DLD1 (cell line): ENCODE data around the gene CEACAM4.
"Not testable (repeated sequence)": the region's sequence is repeated elsewhere in the genome, so short reads cannot be mapped to it uniquely, and the experiment has no call there.

Experiments
- in situ Hi-C: cut with HindIII; loops from 2 replicates; pipeline ENCODE4 v1.10.0; 2017; ENCODE audit warnings: low sequenced_read_pairs

CEACAM4 gene

DNA sequence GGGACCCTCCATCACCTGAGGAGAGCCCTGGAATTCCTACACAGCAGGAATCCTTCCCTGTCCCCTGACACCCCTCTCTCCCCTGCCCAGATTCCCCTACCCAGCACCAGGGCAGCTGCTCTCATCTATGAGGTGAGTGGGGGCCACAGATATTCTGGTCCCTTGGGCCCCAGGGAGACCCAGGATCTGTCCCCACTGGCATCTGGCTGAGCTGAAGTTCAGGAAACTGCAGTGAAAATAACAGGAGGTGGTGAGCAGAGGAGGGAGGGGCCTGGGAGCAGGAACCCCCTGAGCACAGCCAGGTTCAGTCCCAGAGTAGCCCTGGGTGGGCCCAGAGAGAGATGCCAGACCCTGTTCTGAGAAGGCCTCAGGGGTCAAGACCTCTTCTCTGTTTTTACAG, 40.8 kb downstream of the CEACAM4 start:
- in situ Hi-C loops: no loop called here

DNA sequence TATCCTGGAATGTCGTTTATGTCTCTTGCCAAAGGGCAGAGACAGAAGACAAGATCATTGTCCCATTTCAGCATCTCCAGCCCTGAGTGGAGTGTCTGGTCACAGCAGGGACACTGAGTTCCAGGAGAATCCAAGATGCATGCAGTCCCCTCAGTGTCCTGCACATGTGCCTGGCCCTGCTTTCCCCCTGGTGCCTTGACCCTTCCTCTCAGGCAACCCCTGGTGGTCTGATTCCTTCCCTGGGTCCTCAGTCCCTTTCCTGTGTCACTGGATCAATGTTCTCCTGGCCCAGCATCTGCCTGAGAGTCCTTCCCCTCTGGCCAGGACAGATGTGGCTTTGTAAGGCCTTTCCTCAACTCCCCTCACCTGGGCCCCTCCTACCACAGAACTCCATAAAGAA, 41.9 kb downstream of the CEACAM4 start:
- in situ Hi-C loops: no loop called here

DNA sequence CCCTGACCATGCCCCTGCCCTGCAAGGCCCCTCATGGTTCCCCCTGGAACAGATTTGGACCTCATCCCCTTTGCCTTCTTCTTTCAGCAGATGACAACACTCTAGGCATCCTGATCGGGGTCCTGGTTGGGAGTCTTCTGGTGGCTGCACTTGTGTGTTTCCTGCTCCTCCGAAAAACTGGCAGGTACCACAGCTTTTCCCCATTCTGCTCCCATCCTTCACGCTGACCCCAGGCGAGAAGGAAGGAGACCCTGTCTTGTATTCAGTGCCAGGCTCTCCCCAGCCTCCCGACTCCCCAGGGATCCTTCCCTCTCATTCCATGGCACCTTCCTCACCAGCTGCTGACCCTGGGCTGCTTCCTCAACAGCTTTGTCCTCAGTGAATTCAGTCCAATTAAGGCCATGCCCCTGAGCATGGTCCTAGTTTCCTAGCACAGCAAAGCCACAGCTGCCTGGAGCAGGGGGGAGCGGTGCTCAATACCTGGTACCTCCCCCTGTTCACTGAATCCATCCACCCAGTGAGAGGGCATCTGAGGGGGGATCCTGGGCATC, 42.5 kb downstream of the CEACAM4 start:
- in situ Hi-C loops: no loop called here

DNA sequence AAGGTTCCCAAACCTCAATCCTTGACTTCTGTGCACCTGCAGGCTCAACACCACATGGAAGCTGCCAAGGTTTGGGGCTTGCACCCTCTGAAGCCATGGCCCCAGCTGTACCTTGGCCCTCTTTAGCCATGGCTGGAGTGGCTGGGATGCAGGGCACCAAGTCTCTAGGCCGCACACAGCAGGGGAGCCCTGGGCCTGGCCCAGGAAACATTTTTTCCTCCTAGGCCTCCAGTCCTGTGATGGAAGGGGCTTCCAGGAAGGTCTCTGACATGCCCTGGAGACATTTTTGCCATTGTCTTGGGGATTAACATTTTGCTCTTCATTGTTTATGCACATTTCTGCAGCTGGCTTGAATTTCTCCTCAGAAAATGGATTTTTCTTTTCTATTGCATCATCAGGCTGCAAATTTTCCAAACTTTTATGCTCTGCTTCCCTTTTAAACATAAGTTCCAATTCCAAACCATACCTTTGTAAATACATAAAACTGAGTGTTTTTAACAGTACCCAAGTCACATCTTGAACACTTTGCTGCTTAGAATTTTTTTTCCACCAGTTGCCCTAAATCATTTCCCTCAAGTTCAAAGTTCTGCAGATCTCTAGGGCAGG, 44.2 kb downstream of the CEACAM4 start:
- in situ Hi-C loops: not testable (repeated sequence)

DNA sequence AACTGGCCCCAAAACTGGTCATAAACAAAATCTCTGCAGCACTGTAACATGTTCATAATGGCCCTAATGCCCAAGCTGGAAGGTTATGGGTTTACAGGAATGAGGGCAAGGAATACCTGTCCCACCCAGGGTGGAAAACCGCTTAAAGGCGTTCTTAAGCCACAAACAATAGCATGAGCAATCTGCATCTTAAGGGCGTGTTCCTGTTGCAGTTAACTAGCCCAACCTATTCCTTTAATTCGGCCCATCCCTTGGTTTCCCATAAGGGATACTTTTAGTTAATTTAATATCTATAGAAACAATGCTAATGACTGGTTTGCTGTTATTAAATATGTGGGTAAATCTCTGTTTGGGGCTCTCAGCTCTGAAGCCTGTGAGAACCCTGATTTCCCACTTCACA, 45.8 kb downstream of the CEACAM4 start:
- in situ Hi-C loops: not testable (repeated sequence)

DNA sequence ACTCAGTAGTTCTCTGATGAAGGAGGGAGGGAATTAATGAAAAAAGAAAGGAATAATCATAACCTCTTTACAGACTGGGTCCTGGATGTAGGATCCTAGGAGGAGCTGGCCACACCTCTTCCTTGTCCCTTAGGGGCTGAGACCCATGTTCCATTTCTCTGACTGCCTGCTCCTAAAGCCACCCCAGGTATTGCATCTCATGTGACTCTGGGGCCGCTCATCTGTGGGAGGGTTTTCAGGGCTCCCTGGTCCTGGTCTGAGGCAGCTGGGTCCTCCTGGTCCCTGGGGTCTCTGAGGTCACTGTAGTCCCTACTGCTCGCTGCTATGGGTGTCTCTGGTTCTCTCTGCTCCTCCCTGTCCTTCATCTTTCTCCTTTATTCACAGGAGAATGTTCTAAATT, 48.0 kb downstream of the CEACAM4 start:
- in situ Hi-C loops: loop anchor here (10.0 kb wide), 1 partner anchor 154 kb away; the partner anchor contains the start of gene B3GNT8

DNA sequence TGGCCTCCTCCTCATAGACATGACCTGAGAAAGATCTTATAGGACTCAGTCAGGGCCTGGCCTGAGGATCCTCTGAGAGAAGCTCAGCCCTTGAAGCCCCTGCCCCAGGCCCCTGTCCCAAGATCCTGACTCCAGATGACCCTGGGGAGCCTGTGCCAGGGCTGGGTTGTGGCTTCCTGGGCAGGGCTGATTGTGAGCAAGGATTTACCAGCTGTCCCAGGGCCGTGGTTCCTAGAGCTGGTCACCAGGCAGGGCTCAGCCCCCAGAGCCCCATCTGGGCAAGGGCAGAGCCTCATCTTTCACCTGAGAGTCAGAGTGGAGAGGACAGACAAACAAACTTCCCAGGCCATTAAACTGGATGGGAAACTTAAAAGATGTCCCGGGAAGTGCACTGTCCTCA, 49.0 kb downstream of the CEACAM4 start:
- in situ Hi-C loops: loop anchor here (10.0 kb wide), 1 partner anchor 153 kb away; the partner anchor contains the start of gene B3GNT8

DNA sequence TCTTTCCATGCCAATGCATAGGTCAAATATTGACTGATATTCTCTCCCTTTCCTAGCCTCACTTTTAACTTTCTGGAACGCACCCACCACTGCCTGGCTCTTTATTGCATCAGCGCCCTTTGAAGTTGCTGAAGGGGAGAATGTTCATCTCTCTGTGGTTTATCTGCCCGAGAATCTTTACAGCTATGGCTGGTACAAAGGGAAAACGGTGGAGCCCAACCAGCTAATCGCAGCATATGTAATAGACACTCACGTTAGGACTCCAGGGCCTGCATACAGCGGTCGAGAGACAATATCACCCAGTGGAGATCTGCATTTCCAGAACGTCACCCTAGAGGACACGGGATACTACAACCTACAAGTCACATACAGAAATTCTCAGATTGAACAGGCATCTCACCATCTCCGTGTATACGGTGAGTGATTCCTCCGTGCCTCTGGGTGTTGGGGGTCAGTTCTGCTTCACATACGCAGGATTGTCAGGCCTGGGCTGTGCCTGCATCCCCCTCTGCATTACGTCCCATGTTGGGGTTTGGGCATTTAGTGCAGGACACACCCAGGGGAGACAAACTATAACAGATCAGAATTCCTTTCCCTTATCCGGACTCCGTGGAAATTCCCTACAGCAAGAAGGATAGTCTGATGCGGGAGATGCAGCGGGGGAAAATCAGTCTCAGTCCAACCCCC, 49.6 kb downstream of the CEACAM4 start:
- in situ Hi-C loops: loop anchor here (10.0 kb wide), 1 partner anchor 152 kb away; the partner anchor contains the start of gene B3GNT8

DNA sequence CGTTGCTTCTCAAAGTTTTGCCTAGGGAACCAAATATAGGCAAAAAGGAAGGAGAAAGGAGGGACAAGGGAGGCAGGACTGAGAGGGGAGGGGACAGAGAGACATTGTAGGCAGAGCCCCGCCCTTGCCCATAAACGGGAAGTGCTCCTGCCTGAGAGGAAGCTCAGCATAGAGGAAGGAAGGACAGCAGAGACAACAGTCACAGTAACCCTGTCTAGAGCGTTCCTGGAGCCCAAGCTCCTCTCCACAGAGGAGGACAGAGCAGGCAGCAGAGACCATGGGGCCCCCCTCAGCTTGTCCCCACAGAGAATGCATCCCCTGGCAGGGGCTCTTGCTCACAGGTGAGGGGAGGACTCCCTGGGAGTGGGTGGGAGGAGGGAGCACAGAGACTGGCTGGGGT, 50.9 kb downstream of the CEACAM4 start, which contains the start of gene CEACAM21:
Gene CEACAM21 (plus strand): TSS at position 169 of the 400 bp plus-strand sequence. CDS start 109 bp downstream, at position 278.
- in situ Hi-C loops: loop anchor here (10.0 kb wide), 1 partner anchor 151 kb away; the partner anchor contains the start of gene B3GNT8

DNA sequence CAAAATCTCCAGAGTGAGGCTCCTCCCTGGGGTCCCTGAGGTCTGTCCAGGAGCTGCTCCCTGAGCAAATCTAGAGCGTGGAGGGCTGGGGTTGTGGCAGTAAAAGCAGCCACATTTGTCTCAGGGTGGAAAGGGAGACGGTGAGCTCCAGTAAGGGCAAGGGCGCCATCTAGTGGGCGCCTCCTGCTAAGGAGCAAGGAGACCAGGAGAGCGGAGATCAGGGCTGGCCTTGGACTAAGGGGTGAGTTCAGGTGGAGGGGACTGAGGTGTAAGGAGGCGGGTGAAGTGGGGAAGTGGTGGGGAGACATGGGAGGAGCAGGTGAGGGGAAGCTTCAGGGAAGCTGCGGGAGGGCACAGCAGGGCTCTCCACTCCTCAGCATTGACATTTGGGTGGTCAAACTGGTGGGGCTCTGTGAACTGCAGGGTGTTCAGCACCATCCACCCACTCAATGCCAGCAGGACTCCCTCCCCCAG, 56.2 kb downstream of the CEACAM4 start:
- in situ Hi-C loops: loop anchor here (10.0 kb wide), 1 partner anchor 146 kb away; the partner anchor contains the start of gene B3GNT8

DNA sequence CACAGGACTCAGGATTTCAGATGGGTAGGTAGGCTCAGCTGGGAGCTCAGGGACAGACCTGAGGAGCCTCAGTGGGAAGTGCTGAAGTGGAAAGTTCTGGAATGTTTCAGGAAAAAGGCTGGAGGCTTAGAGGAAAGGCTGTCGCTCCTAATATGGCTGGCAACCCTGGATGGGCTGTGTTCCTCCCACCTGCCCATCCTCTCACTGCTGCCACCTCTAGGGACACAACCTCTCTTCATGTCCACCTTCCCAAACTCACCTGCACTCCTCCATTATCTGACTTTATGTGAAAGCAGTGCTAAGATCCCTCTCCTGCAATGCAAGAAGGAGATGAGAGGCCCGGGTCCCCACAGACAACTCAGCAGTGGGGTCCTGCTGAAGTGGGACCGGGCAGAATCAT, 56.7 kb downstream of the CEACAM4 start:
- in situ Hi-C loops: loop anchor here (10.0 kb wide), 1 partner anchor 145 kb away; the partner anchor contains the start of gene B3GNT8

DNA sequence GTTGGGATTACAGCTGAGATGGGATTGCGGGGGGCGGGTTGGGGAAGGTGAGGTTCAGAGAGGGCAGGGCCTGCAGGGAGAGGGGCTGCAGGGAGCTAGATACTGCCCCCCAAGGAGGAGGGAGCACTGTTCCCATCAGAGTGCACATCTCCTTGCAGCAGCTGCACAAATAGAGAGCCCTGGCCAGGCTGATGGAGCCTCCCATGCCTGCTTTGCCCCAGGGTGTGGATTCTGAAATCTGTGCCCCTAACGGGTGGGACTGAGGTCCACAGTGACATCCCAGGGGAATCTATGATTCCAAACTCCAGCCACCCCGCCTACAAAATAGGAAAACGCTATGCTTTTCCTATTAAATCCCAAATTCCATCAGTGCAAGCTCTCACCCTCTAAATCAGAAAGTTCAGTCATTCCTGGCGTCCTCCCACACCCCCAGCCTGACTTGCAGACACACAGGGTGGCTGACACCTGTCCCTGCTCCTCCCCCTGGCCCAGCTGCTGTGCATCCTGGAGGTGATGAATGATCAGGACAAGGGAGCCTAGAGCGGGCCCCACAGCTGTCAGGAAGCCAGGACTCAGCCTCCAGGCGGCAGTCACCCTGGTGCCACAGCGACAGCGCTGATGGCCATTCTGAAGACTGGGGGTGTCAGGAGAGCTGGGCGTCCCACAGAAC, 57.3 kb downstream of the CEACAM4 start:
- in situ Hi-C loops: loop anchor here (10.0 kb wide), 1 partner anchor 145 kb away; the partner anchor contains the start of gene B3GNT8
